K562 (cell line): ENCODE data around the gene TSGA10. TPM values are rescaled to one million over a fixed set of nuclear protein-coding genes. Genes with fewer than 3 reads are reported as not detected.

Source experiments
- ARID3B ChIP-seq: fragments of 250-450 bp; sonication (Bioruptor Pico); IDR thresholded peaks from 2 replicates; pipeline ENCODE4 v1.4.0; 2020; ENCODE audit warnings: borderline replicate concordance
- BHLHE40 ChIP-seq: IDR thresholded peaks from 2 replicates; pipeline ENCODE4 v1.6.1; 2011; ENCODE audit warnings: low read length, improper control_type of control experiment
- E4F1 ChIP-seq: fragments of 250-450 bp; sonication (Bioruptor Pico); IDR thresholded peaks from 2 replicates; pipeline ENCODE4 v1.5.0; 2021; ENCODE audit warnings: mild to moderate bottlenecking, borderline replicate concordance
- ELF1 ChIP-seq: fragments of 200-800 bp; sonication (Bioruptor generic); IDR thresholded peaks from 2 replicates; pipeline ENCODE4 v1.6.1; 2016; ENCODE audit warnings: missing genetic modification characterization, missing compliant biosample characterization
- ELF4 ChIP-seq: fragments of 450-650 bp; formaldehyde crosslinking; IDR thresholded peaks from 2 replicates; pipeline ENCODE4 v1.4.0; 2022; ENCODE audit warnings: missing genetic modification characterization
- ESRRA ChIP-seq: fragments of 450-650 bp; IDR thresholded peaks from 2 replicates; pipeline ENCODE4 v1.6.1; 2014; ENCODE audit warnings: low read depth, mild to moderate bottlenecking, moderate library complexity, borderline replicate concordance
- ESRRB ChIP-seq: fragments of 250-450 bp; sonication (Bioruptor Pico); IDR thresholded peaks from 2 replicates; pipeline ENCODE4 v1.5.0; 2020; ENCODE audit warnings: mild to moderate bottlenecking, moderate library complexity, borderline replicate concordance
- RREB1 ChIP-seq: fragments of 250-450 bp; sonication (Bioruptor Pico); IDR thresholded peaks from 2 replicates; pipeline ENCODE4 v1.4.0; 2020
- SOX6 ChIP-seq: fragments of 450-650 bp; IDR thresholded peaks from 2 replicates; pipeline ENCODE4 v1.6.1; 2014; ENCODE audit warnings: mild to moderate bottlenecking
- YBX1 ChIP-seq: fragments of 450-650 bp; IDR thresholded peaks from 2 replicates; pipeline ENCODE4 v1.7.1; 2016; ENCODE audit warnings: mild to moderate bottlenecking
- ZBTB12 ChIP-seq: fragments of 250-450 bp; sonication (Bioruptor Pico); IDR thresholded peaks from 2 replicates; pipeline ENCODE4 v1.4.0; 2020
- ZNF280B ChIP-seq: fragments of 250-450 bp; sonication (Bioruptor Pico); IDR thresholded peaks from 2 replicates; pipeline ENCODE4 v1.5.1; 2021; ENCODE audit warnings: mild to moderate bottlenecking
- ZNF282 ChIP-seq: sonication (generic); formaldehyde crosslinking; IDR thresholded peaks from 2 replicates; pipeline ENCODE4 v1.8.1; 2023; ENCODE audit warnings: missing genetic modification reagents
- ZNF586 ChIP-seq: fragments of 450-650 bp; formaldehyde crosslinking; conservative IDR thresholded peaks from 2 replicates; pipeline ENCODE4 v1.4.0; 2020; ENCODE audit warnings: mild to moderate bottlenecking, moderate library complexity
- polyA plus RNA-seq, 8 experiments: library from polyadenylated mRNA; depleted of rRNA in 4 of 8; stranded (reverse) in 5 of 8; unstranded in 3 of 8; fragments of >200 nt; fragmentation: Nextera tagmentation in 2 of 8; fragmentation: Illumina TruSeq in 1 of 8; extraction: Ambion mirVana in 2 of 8; extraction: Trizol in 1 of 8; gene quantifications; 2 replicates each; pipeline versions ENCODE4 v1.2.1 to v1.2.3, GENCODE V29; 2011 to 2014; ENCODE audit warnings: inconsistent platforms in 1 of 8, missing spikeins in 1 of 8
- total RNA-seq, 7 experiments: library from RNA; depleted of rRNA in 6 of 7; stranded (reverse); fragments of >200 nt in 6 of 7; fragmentation: Illumina TruSeq in 2 of 7; extraction: Trizol in 2 of 7; gene quantifications; 2 replicates each; pipeline versions ENCODE4 v1.2.1 to v1.2.3, GENCODE V29; 2011 to 2021; ENCODE audit warnings: low replicate concordance in 1 of 7

The TSGA10 gene
- total and polyA plus RNA-seq, 9 of the 15 experiments (the other 6 are each of a cell fraction or from before 2014, with no cell fraction given), result 2.1 to 11.3 (median 3.2) TPM

- TF ChIP-seq ZBTB12 (0 out of 2 replicates have a peak, but pooled peaks have one; percentile 5), ZNF586 (no peak), SOX6 (peak; percentile 79), ESRRB (CRISPR knock-in tag) (no peak), ZNF280B (CRISPR knock-in tag) (no peak), ZNF282 (CRISPR knock-in tag) (no peak), YBX1 (no peak), ARID3B (CRISPR knock-in tag) (no peak), ESRRA (peak; percentile 63; the same call in 1 of the 2 replicates), ELF4 (CRISPR knock-in tag) (0 out of 2 replicates have a peak, but pooled peaks have one; percentile 35), ELF1 (tag) (peak; percentile 97), E4F1 (CRISPR knock-in tag) (no peak), BHLHE40 (peak; percentile 32; the same call in 1 of the 2 replicates), RREB1 (peak; percentile 32; the same call in 1 of the 2 replicates)
These were observed 26.2 kb upstream of the TSGA10 start, which contains the start of the genes MITD1 and MRPL30 (continued) for GRCh38 chr2:99180755-99181623.
